HAP-1 (cell line): ENCODE results near the gene MAPK12.
"Not testable (repeated sequence)": the region's sequence is repeated elsewhere in the genome, so short reads cannot be mapped to it uniquely, and the experiment has no call there.

ENCODE experiments used
- DNase-seq, 2 experiments: peaks; one replicate each; pipeline ENCODE4 v3.0.0-alpha.2; 2016 to 2020; ENCODE audit warnings: low spot score in 2 of 2
- H3K27me3 ChIP-seq: fragments of 250-450 bp; sonication (Bioruptor Pico); 2 replicates; pipeline ENCODE4 v1.5.1; 2020; ENCODE audit warnings: low read depth, mild to moderate bottlenecking, moderate library complexity
- H3K36me3 ChIP-seq: fragments of 250-450 bp; sonication (Bioruptor Pico); replicated peaks from 2 replicates; pipeline ENCODE4 v1.5.1; 2020; ENCODE audit warnings: mild to moderate bottlenecking
- H3K4me1 ChIP-seq: fragments of 250-450 bp; sonication (Bioruptor Pico); 2 replicates; pipeline ENCODE4 v1.5.1; 2020; ENCODE audit warnings: mild to moderate bottlenecking
- H3K4me3 ChIP-seq: fragments of 250-450 bp; sonication (Bioruptor Pico); 2 replicates; pipeline ENCODE4 v1.5.1; 2020; ENCODE audit warnings: mild to moderate bottlenecking, moderate library complexity
- H3K9me3 ChIP-seq: fragments of 250-450 bp; sonication (Bioruptor Pico); 2 replicates; pipeline ENCODE4 v1.5.1; 2020; ENCODE audit warnings: mild to moderate bottlenecking, moderate library complexity
- in situ Hi-C: fragments of 300-500 bp; cut with MboI; formaldehyde crosslinking; loops from 3 replicates; pipeline ENCODE4 v1.14.3; 2020; ENCODE audit warnings: low sequenced_read_pairs, inconsistent platforms, mixed read lengths

MAPK12 gene

GRCh38 chr22:50281384-50281760 lies 19.9 kb upstream of the MAPK12 start:
- in situ Hi-C loops, result no loop called here
- H3K36me3 ChIP-seq, result peaks cover 54% of the 10 kb centered on the region
- no peak overlapping the region for H3K4me3 ChIP-seq
- H3K9me3 ChIP-seq, result no peaks in the 10 kb centered on the region
- no peak for DNase-seq
- no peaks in the 10 kb centered on the region for H3K27me3 ChIP-seq
- no peaks in the 10 kb centered on the region for H3K4me1 ChIP-seq

GRCh38 chr22:50280708-50281383 lies 19.4 kb upstream of the MAPK12 start:
- no peaks in the 10 kb centered on the region for H3K9me3 ChIP-seq
- DNase-seq, result no peak
- in situ Hi-C loops, result no loop called here
- H3K4me3 ChIP-seq, result no peak overlapping the region
- H3K27me3 ChIP-seq, result no peaks in the 10 kb centered on the region
- no peaks in the 10 kb centered on the region for H3K4me1 ChIP-seq
- H3K36me3 ChIP-seq, result peaks cover 52% of the 10 kb centered on the region

GRCh38 chr22:50280022-50280707 lies 18.7 kb upstream of the MAPK12 start:
- Histone ChIP-seq H3K27me3 (no peaks in the 10 kb centered on the region), H3K9me3 (no peaks in the 10 kb centered on the region), H3K36me3 (peaks cover 59% of the 10 kb centered on the region), H3K4me1 (no peaks in the 10 kb centered on the region), H3K4me3 (no peak overlapping the region)
- in situ Hi-C loops, result no loop called here
- no peak for DNase-seq

GRCh38 chr22:50278956-50279619 lies 17.6 kb upstream of the MAPK12 start:
- no peaks in the 10 kb centered on the region for H3K27me3 ChIP-seq
- DNase-seq, result no peak
- H3K4me1 ChIP-seq, result no peaks in the 10 kb centered on the region
- peaks cover 63% of the 10 kb centered on the region for H3K36me3 ChIP-seq
- in situ Hi-C loops, result loop anchor here (10.0 kb wide), 1 partner anchor 46 kb away; the partner anchor contains the start of gene DENND6B
- no peaks in the 10 kb centered on the region for H3K9me3 ChIP-seq
- no peak overlapping the region for H3K4me3 ChIP-seq

- no peaks in the 10 kb centered on the region for H3K4me1 ChIP-seq
- peaks cover 63% of the 10 kb centered on the region for H3K36me3 ChIP-seq
- in situ Hi-C loops, result loop anchor here (10.0 kb wide), 1 partner anchor 46 kb away; the partner anchor contains the start of gene DENND6B
Observed at GRCh38 chr22:50278461-50278860, 17.0 kb upstream of the MAPK12 start.

GRCh38 chr22:50277761-50278160 lies 16.3 kb upstream of the MAPK12 start:
- Histone ChIP-seq H3K36me3 (peaks cover 59% of the 10 kb centered on the region), H3K9me3 (no peaks in the 10 kb centered on the region), H3K27me3 (no peaks in the 10 kb centered on the region), H3K4me3 (no peak overlapping the region), H3K4me1 (no peaks in the 10 kb centered on the region)
- no peak for DNase-seq
- in situ Hi-C loops, result loop anchor here (10.0 kb wide), 1 partner anchor 47 kb away; the partner anchor contains the start of gene DENND6B

More at GRCh38 chr22:50278461-50278860, 17.0 kb upstream of the MAPK12 start:
- Histone ChIP-seq H3K9me3 (no peaks in the 10 kb centered on the region), H3K27me3 (no peaks in the 10 kb centered on the region), H3K4me3 (no peak overlapping the region)
- no peak for DNase-seq

GRCh38 chr22:50276143-50276542 lies 14.7 kb upstream of the MAPK12 start:
- Histone ChIP-seq H3K9me3 (no peaks in the 10 kb centered on the region), H3K4me3 (no peak overlapping the region), H3K4me1 (peaks cover 4% of the 10 kb centered on the region), H3K27me3 (no peaks in the 10 kb centered on the region), H3K36me3 (peaks cover 48% of the 10 kb centered on the region)
- DNase-seq, result peak in 1 of 2 experiments; percentile 50
- in situ Hi-C loops, result loop anchor here (10.0 kb wide), 1 partner anchor 49 kb away; the partner anchor contains the start of gene DENND6B

GRCh38 chr22:50275181-50276055 lies 13.9 kb upstream of the MAPK12 start:
- peaks cover 44% of the 10 kb centered on the region for H3K36me3 ChIP-seq
- H3K4me3 ChIP-seq, result no peak overlapping the region
- H3K9me3 ChIP-seq, result no peaks in the 10 kb centered on the region
- no peak for DNase-seq
- peaks cover 10% of the 10 kb centered on the region for H3K4me1 ChIP-seq
- no peaks in the 10 kb centered on the region for H3K27me3 ChIP-seq
- in situ Hi-C loops, result loop anchor here (10.0 kb wide), 1 partner anchor 49 kb away; the partner anchor contains the start of gene DENND6B

- Histone ChIP-seq H3K27me3 (no peaks in the 10 kb centered on the region), H3K4me3 (no peak overlapping the region), H3K9me3 (no peaks in the 10 kb centered on the region), H3K4me1 (peaks cover 10% of the 10 kb centered on the region), H3K36me3 (peaks cover 41% of the 10 kb centered on the region)
- no peak for DNase-seq
- in situ Hi-C loops, result loop anchor here (10.0 kb wide), 1 partner anchor 50 kb away; the partner anchor contains the start of gene DENND6B
Observed at GRCh38 chr22:50274771-50275170, 13.3 kb upstream of the MAPK12 start.

GRCh38 chr22:50274311-50274710 lies 12.8 kb upstream of the MAPK12 start:
- in situ Hi-C loops, result loop anchor here (10.0 kb wide), 1 partner anchor 50 kb away; the partner anchor contains the start of gene DENND6B
- peaks cover 37% of the 10 kb centered on the region for H3K36me3 ChIP-seq
- no peak overlapping the region for H3K4me3 ChIP-seq
- H3K9me3 ChIP-seq, result no peaks in the 10 kb centered on the region
- H3K27me3 ChIP-seq, result no peaks in the 10 kb centered on the region
- peak; percentile 27 to 64 for DNase-seq
- H3K4me1 ChIP-seq, result peaks cover 10% of the 10 kb centered on the region

- not testable (repeated sequence) for H3K27me3 ChIP-seq, DNase-seq
- in situ Hi-C loops, result loop anchor here (10.0 kb wide), 1 partner anchor 51 kb away; the partner anchor contains the start of gene DENND6B
Observed at GRCh38 chr22:50273781-50274180, 12.3 kb upstream of the MAPK12 start.

GRCh38 chr22:50273352-50273751 lies 11.9 kb upstream of the MAPK12 start:
- not testable (repeated sequence) for DNase-seq, H3K4me3 ChIP-seq, H3K4me1 ChIP-seq, H3K9me3 ChIP-seq, H3K27me3 ChIP-seq
- in situ Hi-C loops, result loop anchor here (10.0 kb wide), 1 partner anchor 51 kb away; the partner anchor contains the start of gene DENND6B
- peaks cover 30% of the 10 kb centered on the region for H3K36me3 ChIP-seq

More at GRCh38 chr22:50273781-50274180, 12.3 kb upstream of the MAPK12 start:
- not testable (repeated sequence) for H3K4me1 ChIP-seq, H3K9me3 ChIP-seq, H3K4me3 ChIP-seq
- H3K36me3 ChIP-seq, result peaks cover 32% of the 10 kb centered on the region
